Mucosa of descending colon (tissue), 3 donors: ENCODE measurements around the gene CT47A7. TPM values are rescaled to one million over a fixed set of nuclear protein-coding genes. Genes with fewer than 3 reads are reported as not detected.
"Not testable (repeated sequence)": the region's sequence is repeated elsewhere in the genome, so short reads cannot be mapped to it uniquely, and the experiment has no call there.

ENCODE experiments used
- ATAC-seq: fragments of 200-7000 bp; cut with Tn5 transposase; one replicate; pipeline ENCODE4 v1.9.1; 2020; ENCODE audit warnings: mild to moderate bottlenecking, moderate library complexity
- DNase-seq, 3 donors: peaks; one replicate each; pipeline ENCODE4 v3.0.0-alpha.2; 2020
- H3K36me3 ChIP-seq: fragments of 200-600 bp; one replicate; pipeline ENCODE4 v1.8.0; 2021; ENCODE audit warnings: low read depth, mild to moderate bottlenecking
- H3K4me1 ChIP-seq: fragments of 200-600 bp; one replicate; pipeline ENCODE4 v1.8.0; 2021; ENCODE audit warnings: low read depth, mild to moderate bottlenecking
- H3K4me3 ChIP-seq: fragments of 200-600 bp; one replicate; pipeline ENCODE4 v1.8.0; 2021; ENCODE audit warnings: mild to moderate bottlenecking
- H3K9me3 ChIP-seq: fragments of 200-600 bp; one replicate; pipeline ENCODE4 v1.8.0; 2021; ENCODE audit warnings: mild to moderate bottlenecking
- intact Hi-C, 2 donors: fragments of 100-400 bp; cut with DNase I in 1 of 2; cut with micrococcal nuclease in 1 of 2; formaldehyde crosslinking; loops; one replicate each; pipeline versions ENCODE4 v1.11.0 to v1.11.1; 2022; cut with DNase I, micrococcal nuclease
- long read RNA-seq, 2 donors: library from polyadenylated mRNA; unstranded; transcript quantifications; one replicate each; pipeline ENCODE4 v2.0.0, GENCODE V29; 2019 to 2021
- total RNA-seq, 3 donors: library from RNA; stranded (reverse); fragmentation: NEBNext Ultra II Directional in 2 of 3; extraction: Animal tissue kit (Norgen Biotek cat#: 25700) in 2 of 3; gene quantifications; one replicate each; pipeline versions ENCODE4 v1.2.1 to v1.2.4, GENCODE V29; 2021 to 2023
- TF ChIP-seq, protein P1 (sequence below): fragments of 200-600 bp; IDR thresholded peaks from one replicate; pipeline ENCODE4 v1.8.0; 2022; ENCODE audit warnings: antibody characterized with exemption, mild to moderate bottlenecking
- donor health status: DM: no; HTN: no; CAD: no; lungs with moderate emphysema.
- donor health status: DM: no; HTN: no; CAD: no.
- donor health status: DM: no; HTN: yes; CAD: no.

The CT47A7 gene
- not detected for total RNA-seq
- long read RNA-seq, donor 1: 0 reads
- long read RNA-seq, donor 2: 0 reads

DNA sequence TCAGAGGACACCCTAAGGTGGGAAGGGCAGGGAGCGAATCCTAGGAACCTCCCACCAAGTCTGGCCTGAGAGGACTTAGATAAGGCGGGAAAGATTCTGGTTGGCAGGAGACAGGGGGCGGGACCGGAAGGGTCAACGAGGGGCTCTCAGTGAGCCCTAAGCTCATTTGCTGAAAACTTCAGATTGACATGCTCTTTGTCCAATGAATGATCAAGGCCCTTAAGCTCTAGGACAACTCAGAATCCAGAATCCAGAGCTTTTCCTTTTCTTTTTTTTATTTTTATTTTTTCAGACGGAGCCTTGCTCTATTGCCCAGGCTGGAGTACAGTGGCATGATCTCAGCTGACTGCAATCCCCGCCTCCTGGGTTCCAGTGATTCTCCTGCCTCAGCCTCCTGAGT lies at the start of gene CT47A7:
Gene CT47A7, minus strand, starts transcription at position 101 of the 400 bp plus-strand sequence. CDS start 255 bp downstream, outside the sequence.
- ATAC-seq, intact Hi-C loops, H3K36me3 ChIP-seq, H3K4me3 ChIP-seq, H3K9me3 ChIP-seq, DNase-seq, H3K4me1 ChIP-seq: not testable (repeated sequence)

DNA sequence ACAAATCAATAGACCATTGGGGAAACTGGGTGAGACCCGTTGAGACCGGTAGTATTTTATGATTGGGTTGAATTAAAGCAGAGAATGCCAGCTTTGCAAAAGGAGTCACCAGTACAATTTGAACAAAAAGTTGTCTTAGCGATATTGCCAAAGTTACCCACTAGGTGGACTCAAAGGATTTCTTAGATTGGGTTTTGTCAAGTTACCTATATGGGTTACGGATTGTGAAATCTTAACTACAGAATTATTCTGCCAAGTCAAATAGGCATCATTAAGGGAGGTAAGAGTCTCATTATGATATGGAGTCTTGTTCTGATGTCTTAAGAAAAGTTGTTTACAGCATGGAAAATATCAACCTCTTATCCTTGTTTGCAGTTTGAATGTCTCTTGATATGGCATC lies 44.2 kb upstream of the CT47A7 start:
- DNase-seq: no peak
- ATAC-seq: no peak
- TF ChIP-seq, protein P1, sequence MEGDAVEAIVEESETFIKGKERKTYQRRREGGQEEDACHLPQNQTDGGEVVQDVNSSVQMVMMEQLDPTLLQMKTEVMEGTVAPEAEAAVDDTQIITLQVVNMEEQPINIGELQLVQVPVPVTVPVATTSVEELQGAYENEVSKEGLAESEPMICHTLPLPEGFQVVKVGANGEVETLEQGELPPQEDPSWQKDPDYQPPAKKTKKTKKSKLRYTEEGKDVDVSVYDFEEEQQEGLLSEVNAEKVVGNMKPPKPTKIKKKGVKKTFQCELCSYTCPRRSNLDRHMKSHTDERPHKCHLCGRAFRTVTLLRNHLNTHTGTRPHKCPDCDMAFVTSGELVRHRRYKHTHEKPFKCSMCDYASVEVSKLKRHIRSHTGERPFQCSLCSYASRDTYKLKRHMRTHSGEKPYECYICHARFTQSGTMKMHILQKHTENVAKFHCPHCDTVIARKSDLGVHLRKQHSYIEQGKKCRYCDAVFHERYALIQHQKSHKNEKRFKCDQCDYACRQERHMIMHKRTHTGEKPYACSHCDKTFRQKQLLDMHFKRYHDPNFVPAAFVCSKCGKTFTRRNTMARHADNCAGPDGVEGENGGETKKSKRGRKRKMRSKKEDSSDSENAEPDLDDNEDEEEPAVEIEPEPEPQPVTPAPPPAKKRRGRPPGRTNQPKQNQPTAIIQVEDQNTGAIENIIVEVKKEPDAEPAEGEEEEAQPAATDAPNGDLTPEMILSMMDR: no peak
- no peaks in the 10 kb centered on the region for H3K4me1 ChIP-seq
- intact Hi-C loops: no loop called here
- no peaks in the 10 kb centered on the region for H3K9me3 ChIP-seq
- no peaks in the 10 kb centered on the region for H3K36me3 ChIP-seq
- H3K4me3 ChIP-seq: no peak overlapping the region

DNA sequence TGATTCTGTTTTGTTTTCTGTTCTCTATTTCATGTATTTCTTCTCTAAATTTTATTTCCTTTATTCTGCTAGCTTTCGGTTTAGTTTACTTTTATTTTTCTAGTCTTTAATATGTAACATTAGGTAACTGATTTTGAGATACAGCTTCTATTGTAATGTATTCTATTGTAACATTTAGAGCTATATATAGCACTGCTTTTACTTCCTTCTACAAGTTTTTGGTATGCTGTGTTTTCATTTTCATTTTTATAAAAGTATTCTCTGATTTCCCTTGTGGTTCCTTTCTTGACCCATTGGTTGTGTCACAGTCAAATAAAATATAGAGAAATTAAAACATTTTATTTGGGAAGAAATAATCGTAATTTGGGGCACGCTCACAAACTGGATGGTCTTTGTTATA lies 43.0 kb upstream of the CT47A7 start:
- TF ChIP-seq, protein P1: no peak
- Histone ChIP-seq H3K9me3 (no peaks in the 10 kb centered on the region), H3K4me3 (no peak overlapping the region), H3K36me3 (no peaks in the 10 kb centered on the region), H3K4me1 (no peaks in the 10 kb centered on the region)
- intact Hi-C loops: no loop called here
- no peak for DNase-seq
- ATAC-seq: no peak

DNA sequence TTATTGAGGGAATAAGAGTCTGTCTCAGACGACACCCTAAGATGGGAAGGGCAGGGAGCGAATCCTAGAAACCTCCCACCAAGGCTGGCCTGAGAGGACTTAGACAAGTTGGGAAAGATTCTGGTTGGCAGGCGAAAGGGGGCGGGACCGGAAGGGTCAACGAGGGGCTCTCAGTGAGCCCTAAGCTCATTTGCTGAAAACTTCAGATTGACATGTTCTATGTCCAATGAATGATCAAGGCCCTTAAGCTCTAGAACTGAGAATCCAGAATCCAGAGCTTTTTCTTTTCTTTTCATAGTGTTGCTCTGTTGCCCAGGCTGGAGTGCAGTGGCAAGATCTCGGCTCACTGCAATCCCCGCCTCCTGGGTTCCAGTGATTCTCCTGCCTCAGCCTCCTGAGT lies 29.3 kb upstream of the CT47A7 start, which contains the start of gene CT47A1:
Gene CT47A1, minus strand, starts transcription at position 101 of the 400 bp plus-strand sequence. CDS start 231 bp downstream, outside the sequence.
- H3K9me3 ChIP-seq, H3K4me1 ChIP-seq, intact Hi-C loops, DNase-seq, H3K36me3 ChIP-seq, H3K4me3 ChIP-seq, ATAC-seq: not testable (repeated sequence)

Other genes starting within 250 kb of the CT47A7 start
- not detected for gene CT47B1, start 80.7 kb downstream of the CT47A7 start, total RNA-seq
- gene CT47A11, start 19.4 kb downstream of the CT47A7 start, total RNA-seq: not detected
- gene CT47A10, start 14.6 kb downstream of the CT47A7 start, total RNA-seq: not detected
- not detected for gene CT47A9, start 9.7 kb downstream of the CT47A7 start, total RNA-seq
- not detected for gene CT47A8, start 4.9 kb downstream of the CT47A7 start, total RNA-seq
- not detected for gene CT47A6, start 4.9 kb upstream of the CT47A7 start, total RNA-seq
- gene CT47A5, start 9.7 kb upstream of the CT47A7 start, total RNA-seq: not detected
- gene CT47A4, start 14.6 kb upstream of the CT47A7 start, total RNA-seq: not detected
- gene CT47A3, start 19.5 kb upstream of the CT47A7 start, total RNA-seq: not detected
- not detected for gene CT47A2, start 24.3 kb upstream of the CT47A7 start, total RNA-seq
- gene CT47A1, start 29.2 kb upstream of the CT47A7 start, total RNA-seq: not detected
- under 1 TPM; 0.14 to 0.70 (median 0.24) TPM for gene GLUD2, start 91.0 kb upstream of the CT47A7 start, total RNA-seq